ENCODE results near the gene CNOT6. TPM values are rescaled to one million over a fixed set of nuclear protein-coding genes. Genes with fewer than 3 reads are reported as not detected.

Gene CNOT6
- total RNA-seq, 2 donors from 2014 or later: 19.5 to 24.8 TPM

DNA sequence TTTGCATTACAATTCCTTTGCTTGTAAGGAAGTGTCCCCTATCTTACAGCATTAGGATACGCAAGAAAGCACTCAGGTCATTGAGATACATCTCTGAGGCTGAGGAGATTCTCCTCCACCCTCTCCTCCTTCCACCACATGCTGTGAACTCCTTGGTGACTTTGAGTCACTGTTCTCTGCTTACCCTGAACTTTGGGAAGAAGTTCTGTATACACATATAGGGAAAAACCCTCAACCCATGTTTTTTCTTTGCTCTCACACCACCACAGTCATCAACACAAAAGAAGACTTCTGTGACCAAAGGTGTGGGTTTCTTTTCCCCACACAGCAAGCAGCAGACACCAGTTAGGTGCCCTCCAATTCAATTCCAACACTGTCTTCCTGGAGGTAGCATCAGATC, 38.1 kb downstream of the CNOT6 start:
- H3K4me1 ChIP-seq (ENCODE audit: control insufficient read depth in 1 of 2, low read depth in 2 of 2): no peaks in the 10 kb centered on the region
- no peak overlapping the region for H3K4me3 ChIP-seq
- no peak overlapping the region for H3K27ac ChIP-seq
- H3K36me3 ChIP-seq: no peaks in the 10 kb centered on the region
- no peaks in the 10 kb centered on the region for H3K27me3 ChIP-seq (replicated peaks; ENCODE audit: insufficient read depth)
- ATAC-seq (ENCODE audit: insufficient number of reproducible peaks, low FRiP score, low read depth) (no peak), DNase-seq (ENCODE audit: low spot score) (no peak)
- TF ChIP-seq, protein P1, sequence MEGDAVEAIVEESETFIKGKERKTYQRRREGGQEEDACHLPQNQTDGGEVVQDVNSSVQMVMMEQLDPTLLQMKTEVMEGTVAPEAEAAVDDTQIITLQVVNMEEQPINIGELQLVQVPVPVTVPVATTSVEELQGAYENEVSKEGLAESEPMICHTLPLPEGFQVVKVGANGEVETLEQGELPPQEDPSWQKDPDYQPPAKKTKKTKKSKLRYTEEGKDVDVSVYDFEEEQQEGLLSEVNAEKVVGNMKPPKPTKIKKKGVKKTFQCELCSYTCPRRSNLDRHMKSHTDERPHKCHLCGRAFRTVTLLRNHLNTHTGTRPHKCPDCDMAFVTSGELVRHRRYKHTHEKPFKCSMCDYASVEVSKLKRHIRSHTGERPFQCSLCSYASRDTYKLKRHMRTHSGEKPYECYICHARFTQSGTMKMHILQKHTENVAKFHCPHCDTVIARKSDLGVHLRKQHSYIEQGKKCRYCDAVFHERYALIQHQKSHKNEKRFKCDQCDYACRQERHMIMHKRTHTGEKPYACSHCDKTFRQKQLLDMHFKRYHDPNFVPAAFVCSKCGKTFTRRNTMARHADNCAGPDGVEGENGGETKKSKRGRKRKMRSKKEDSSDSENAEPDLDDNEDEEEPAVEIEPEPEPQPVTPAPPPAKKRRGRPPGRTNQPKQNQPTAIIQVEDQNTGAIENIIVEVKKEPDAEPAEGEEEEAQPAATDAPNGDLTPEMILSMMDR (IDR thresholded peaks at IDR 0.05): no peak
- H3K9me3 ChIP-seq: no peaks in the 10 kb centered on the region

DNA sequence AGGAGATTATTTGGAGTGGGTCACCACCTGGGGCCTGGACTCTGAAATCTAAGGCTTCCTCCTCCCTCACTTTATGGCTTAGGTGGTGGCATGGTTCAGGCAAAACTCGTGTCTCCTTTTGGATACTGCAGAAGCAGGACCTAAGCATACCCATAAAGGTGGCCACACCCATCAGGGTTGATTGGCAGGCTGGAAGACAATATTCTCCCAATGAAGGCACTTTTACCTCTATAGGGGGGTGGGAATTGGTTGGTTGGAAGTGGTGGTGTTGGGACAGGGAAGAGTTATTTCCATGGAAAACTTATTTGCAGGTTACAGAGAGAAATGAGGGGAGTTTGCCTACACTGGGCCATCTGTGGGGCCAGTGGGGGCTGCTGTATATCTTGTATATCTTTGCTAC, 39.7 kb downstream of the CNOT6 start:
- no peaks in the 10 kb centered on the region for H3K36me3 ChIP-seq
- ATAC-seq (ENCODE audit: insufficient number of reproducible peaks, low FRiP score, low read depth) (no peak), DNase-seq (ENCODE audit: low spot score) (no peak)
- no peaks in the 10 kb centered on the region for H3K9me3 ChIP-seq
- TF ChIP-seq, protein P1 (IDR thresholded peaks at IDR 0.05): no peak
- no peak overlapping the region for H3K4me3 ChIP-seq
- H3K27ac ChIP-seq: no peak overlapping the region
- no peaks in the 10 kb centered on the region for H3K4me1 ChIP-seq (ENCODE audit: control insufficient read depth in 1 of 2, low read depth in 2 of 2)
- no peaks in the 10 kb centered on the region for H3K27me3 ChIP-seq (replicated peaks; ENCODE audit: insufficient read depth)

DNA sequence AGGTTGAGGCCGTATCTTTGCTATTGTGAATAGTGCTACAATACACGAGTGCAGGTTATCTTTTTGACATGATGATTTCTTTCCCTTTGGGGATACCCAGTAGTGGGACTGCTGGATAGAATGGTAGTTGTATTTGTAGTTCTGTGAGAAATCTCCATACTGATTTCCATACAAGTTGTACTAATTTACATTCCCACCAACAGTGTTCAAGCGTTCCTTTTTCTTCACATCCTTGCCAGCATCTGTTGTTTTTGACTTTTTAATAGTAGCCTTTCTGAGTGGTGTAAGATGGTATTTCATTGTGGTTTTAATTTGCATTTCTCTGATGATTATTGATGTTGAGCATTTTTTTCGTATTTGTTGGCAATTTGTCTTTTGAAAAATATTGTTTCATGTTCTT, 41.4 kb downstream of the CNOT6 start:
- Histone ChIP-seq H3K27me3 (replicated peaks; ENCODE audit: insufficient read depth) (no peaks in the 10 kb centered on the region), H3K36me3 (no peaks in the 10 kb centered on the region), H3K27ac (no peak overlapping the region), H3K9me3 (no peaks in the 10 kb centered on the region), H3K4me3 (no peak overlapping the region), H3K4me1 (ENCODE audit: control insufficient read depth in 1 of 2, low read depth in 2 of 2) (no peaks in the 10 kb centered on the region)
- no peak for ATAC-seq (ENCODE audit: insufficient number of reproducible peaks, low FRiP score, low read depth)
- TF ChIP-seq, protein P1 (IDR thresholded peaks at IDR 0.05): no peak
- DNase-seq (ENCODE audit: low spot score): no peak

DNA sequence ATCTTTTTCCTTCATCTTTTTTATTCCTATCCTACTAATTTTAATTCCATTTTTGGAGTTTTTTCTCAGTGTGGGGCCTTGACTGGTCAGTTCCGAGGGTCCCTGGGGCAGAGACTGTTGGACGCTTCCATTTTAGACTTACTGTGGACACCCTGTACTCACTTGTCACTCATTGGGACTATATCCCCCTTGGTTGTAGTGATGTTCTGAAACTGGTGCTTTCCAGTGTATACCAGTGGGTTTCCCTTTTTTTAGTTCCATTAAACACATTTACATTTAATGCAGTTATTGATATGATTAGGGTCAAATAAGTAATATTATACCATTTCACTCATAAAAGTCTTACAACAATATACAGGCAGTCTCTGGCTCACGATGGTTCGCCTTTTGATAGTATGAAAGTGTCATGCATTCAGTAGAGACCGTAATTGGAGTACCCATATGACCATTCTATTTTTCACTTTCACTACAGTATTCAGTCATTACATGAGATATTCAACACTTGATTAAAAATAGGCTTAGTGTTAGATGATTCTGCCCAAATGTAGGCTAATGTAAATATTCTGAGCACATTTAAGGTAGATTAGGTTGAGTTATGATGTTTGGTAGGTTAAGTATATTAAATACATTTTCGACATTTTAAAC, 46.0 kb downstream of the CNOT6 start:
- Histone ChIP-seq H3K4me1 (ENCODE audit: control insufficient read depth in 1 of 2, low read depth in 2 of 2) (no peaks in the 10 kb centered on the region), H3K36me3 (no peaks in the 10 kb centered on the region), H3K9me3 (no peaks in the 10 kb centered on the region), H3K27me3 (replicated peaks; ENCODE audit: insufficient read depth) (no peaks in the 10 kb centered on the region), H3K4me3 (no peak overlapping the region), H3K27ac (no peak overlapping the region)
- ATAC-seq (ENCODE audit: insufficient number of reproducible peaks, low FRiP score, low read depth) (no peak), DNase-seq (ENCODE audit: low spot score) (no peak)
- TF ChIP-seq, protein P1 (IDR thresholded peaks at IDR 0.05): no peak

DNA sequence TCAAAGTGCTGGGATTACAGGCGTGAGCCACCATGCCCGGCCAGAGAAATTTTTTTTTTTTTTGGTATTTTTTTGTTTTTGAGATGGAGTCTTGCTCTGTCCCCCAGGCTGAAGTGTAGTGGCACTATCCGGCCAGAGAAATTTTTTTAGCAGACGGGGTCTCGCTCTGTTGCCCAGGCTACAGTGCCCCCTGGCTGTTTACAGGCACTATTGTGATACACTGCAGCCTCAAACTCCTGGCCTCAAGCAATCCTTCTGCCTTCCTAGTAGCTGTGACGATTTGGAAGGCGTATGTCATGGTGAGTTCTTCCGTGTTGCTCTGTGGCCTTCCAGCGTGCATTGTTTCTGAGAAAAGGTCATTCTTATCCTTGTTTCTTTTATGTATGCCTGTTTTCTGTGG, 47.5 kb downstream of the CNOT6 start:
- ATAC-seq (ENCODE audit: insufficient number of reproducible peaks, low FRiP score, low read depth) (no peak), DNase-seq (ENCODE audit: low spot score) (no peak)
- Histone ChIP-seq H3K27ac (no peak overlapping the region), H3K27me3 (replicated peaks; ENCODE audit: insufficient read depth) (no peaks in the 10 kb centered on the region), H3K36me3 (no peaks in the 10 kb centered on the region), H3K4me3 (no peak overlapping the region), H3K4me1 (ENCODE audit: control insufficient read depth in 1 of 2, low read depth in 2 of 2) (no peaks in the 10 kb centered on the region), H3K9me3 (no peaks in the 10 kb centered on the region)
- TF ChIP-seq, protein P1 (IDR thresholded peaks at IDR 0.05): no peak
